ENCODE results near the gene FMOD. TPM values are rescaled to one million over a fixed set of nuclear protein-coding genes. Genes with fewer than 3 reads are reported as not detected.

FMOD gene
- total RNA-seq, 1 donor from 2014 or later, result not detected

GRCh38 chr1:203335503-203335902 lies 15.4 kb downstream of the FMOD start:
- peaks cover 8% of the 10 kb centered on the region for H3K27me3 Mint-ChIP-seq (ENCODE audit: insufficient read depth, low read depth)
- Histone ChIP-seq H3K27me3 (peaks cover 13% of the 10 kb centered on the region), H3K9me3 (ENCODE audit: low read depth) (no peaks in the 10 kb centered on the region), H3K36me3 (no peaks in the 10 kb centered on the region), H3K79me2 (ENCODE audit: low read depth) (no peaks in the 10 kb centered on the region), H3F3A (ENCODE audit: low read depth) (no peaks in the 10 kb centered on the region), H3K4me3 (no peak overlapping the region), H3K9ac (no peak overlapping the region), H3K27ac (no peak overlapping the region), H2AFZ (replicated peaks) (no peak overlapping the region), H3K4me2 (no peak overlapping the region), H4K20me1 (ENCODE audit: low read depth) (no peaks in the 10 kb centered on the region), H3K4me1 (peaks cover 3% of the 10 kb centered on the region)
- H3K27ac Mint-ChIP-seq, result no peak overlapping the region
- peaks cover 11% of the 10 kb centered on the region for H3K4me1 Mint-ChIP-seq
- H3K36me3 Mint-ChIP-seq, result no peaks in the 10 kb centered on the region
- no peak overlapping the region for H3K4me3 Mint-ChIP-seq
- DNase-seq (ENCODE audit: low spot score), result no peak
- TF ChIP-seq CTCF (IDR thresholded peaks at IDR 0.05) (no peak), EZH2 (IDR thresholded peaks at IDR 0.05) (no peak), EZH2phosphoT487 (IDR thresholded peaks at IDR 0.05) (no peak)
- H3K9me3 Mint-ChIP-seq, result no peaks in the 10 kb centered on the region

GRCh38 chr1:203331224-203331623 lies 19.7 kb downstream of the FMOD start:
- Mint-ChIP-seq H3K4me3 (no peak overlapping the region), H3K36me3 (no peaks in the 10 kb centered on the region), H3K27ac (no peak overlapping the region), H3K9me3 (no peaks in the 10 kb centered on the region), H3K27me3 (ENCODE audit: insufficient read depth, low read depth) (peaks cover 7% of the 10 kb centered on the region), H3K4me1 (peaks cover 28% of the 10 kb centered on the region)
- Histone ChIP-seq H3K9ac (no peak overlapping the region), H4K20me1 (ENCODE audit: low read depth) (no peaks in the 10 kb centered on the region), H3K9me3 (ENCODE audit: low read depth) (no peaks in the 10 kb centered on the region), H3F3A (ENCODE audit: low read depth) (peaks cover 33% of the 10 kb centered on the region), H3K4me3 (no peak overlapping the region), H3K4me2 (no peak overlapping the region), H3K79me2 (ENCODE audit: low read depth) (no peaks in the 10 kb centered on the region), H3K27me3 (peaks cover 9% of the 10 kb centered on the region), H3K27ac (no peak overlapping the region), H2AFZ (replicated peaks) (no peak overlapping the region), H3K36me3 (no peaks in the 10 kb centered on the region), H3K4me1 (peaks cover 22% of the 10 kb centered on the region)
- DNase-seq (ENCODE audit: low spot score), result no peak
- TF ChIP-seq CTCF (IDR thresholded peaks at IDR 0.05) (no peak), EZH2phosphoT487 (IDR thresholded peaks at IDR 0.05) (no peak), EZH2 (IDR thresholded peaks at IDR 0.05) (no peak)

GRCh38 chr1:203328714-203329122 lies 22.2 kb downstream of the FMOD start:
- Histone ChIP-seq H3K9me3 (ENCODE audit: low read depth) (no peaks in the 10 kb centered on the region), H3K4me3 (no peak overlapping the region), H4K20me1 (ENCODE audit: low read depth) (no peaks in the 10 kb centered on the region), H3K9ac (no peak overlapping the region), H3K4me2 (peak overlapping the region; percentile 73), H3F3A (ENCODE audit: low read depth) (peaks cover 58% of the 10 kb centered on the region), H3K36me3 (no peaks in the 10 kb centered on the region), H2AFZ (replicated peaks) (no peak overlapping the region), H3K79me2 (ENCODE audit: low read depth) (no peaks in the 10 kb centered on the region), H3K27me3 (peaks cover 9% of the 10 kb centered on the region), H3K27ac (no peak overlapping the region), H3K4me1 (peaks cover 47% of the 10 kb centered on the region)
- Mint-ChIP-seq H3K4me1 (peaks cover 53% of the 10 kb centered on the region), H3K27ac (peak overlapping the region; percentile 29), H3K4me3 (peak overlapping the region; percentile 1), H3K36me3 (no peaks in the 10 kb centered on the region), H3K9me3 (no peaks in the 10 kb centered on the region), H3K27me3 (ENCODE audit: insufficient read depth, low read depth) (peaks cover 7% of the 10 kb centered on the region)
- peak; percentile 80 for DNase-seq (ENCODE audit: low spot score)
- TF ChIP-seq EZH2phosphoT487 (IDR thresholded peaks at IDR 0.05) (peak; percentile 14), EZH2 (IDR thresholded peaks at IDR 0.05) (no peak), CTCF (IDR thresholded peaks at IDR 0.05) (peak; percentile 39)

Measured in neural progenitor cell (in vitro differentiated cells).